Activated CD8-positive, alpha-beta memory T cell treated with anti-CD3 and anti-CD28 coated beads, Interleukin-2, amount 10 ng/mL, durations not matched to agents 7 days and 5 days (primary cell): Measurements from ENCODE around the gene UBA7. TPM values are rescaled to one million over a fixed set of nuclear protein-coding genes. Genes with fewer than 3 reads are reported as not detected.

Source experiments
- ATAC-seq: fragments of 150-1000 bp; cut with Tn5 transposase; one replicate; pipeline ENCODE4 v1.10.0; 2021; ENCODE audit warnings: moderate library complexity
- CTCF ChIA-PET: fragments of 350-600 bp; sonication (Branson Sonifier 250); formaldehyde crosslinking; loops from one replicate; lab custom pipeline; 2021; ENCODE audit warnings: antibody characterized with exemption; lab: Charles Lee
- DNase-seq: peaks from one replicate; pipeline ENCODE4 v3.0.0-alpha.2; 2020
- H3K27ac Mint-ChIP-seq: one replicate; pipeline ENCODE4 v1.8.0; 2021; ENCODE audit warnings: mild to moderate bottlenecking, mixed read lengths
- H3K27me3 Mint-ChIP-seq: one replicate; pipeline ENCODE4 v1.8.0; 2021; ENCODE audit warnings: mixed read lengths
- H3K36me3 Mint-ChIP-seq: one replicate; pipeline ENCODE4 v1.8.0; 2021; ENCODE audit warnings: mild to moderate bottlenecking, mixed read lengths
- H3K4me1 Mint-ChIP-seq: one replicate; pipeline ENCODE4 v1.8.0; 2021; ENCODE audit warnings: mixed read lengths
- H3K4me3 Mint-ChIP-seq: one replicate; pipeline ENCODE4 v1.8.0; 2021; ENCODE audit warnings: mild to moderate bottlenecking, moderate library complexity, mixed read lengths
- H3K9me3 Mint-ChIP-seq: one replicate; pipeline ENCODE4 v1.8.0; 2022; ENCODE audit warnings: low read depth, mixed read lengths
- total RNA-seq, 2 experiments: library from RNA; stranded (reverse); gene quantifications; one replicate each; pipeline ENCODE4 v1.2.3, GENCODE V29; 2021

Gene UBA7, protein sequence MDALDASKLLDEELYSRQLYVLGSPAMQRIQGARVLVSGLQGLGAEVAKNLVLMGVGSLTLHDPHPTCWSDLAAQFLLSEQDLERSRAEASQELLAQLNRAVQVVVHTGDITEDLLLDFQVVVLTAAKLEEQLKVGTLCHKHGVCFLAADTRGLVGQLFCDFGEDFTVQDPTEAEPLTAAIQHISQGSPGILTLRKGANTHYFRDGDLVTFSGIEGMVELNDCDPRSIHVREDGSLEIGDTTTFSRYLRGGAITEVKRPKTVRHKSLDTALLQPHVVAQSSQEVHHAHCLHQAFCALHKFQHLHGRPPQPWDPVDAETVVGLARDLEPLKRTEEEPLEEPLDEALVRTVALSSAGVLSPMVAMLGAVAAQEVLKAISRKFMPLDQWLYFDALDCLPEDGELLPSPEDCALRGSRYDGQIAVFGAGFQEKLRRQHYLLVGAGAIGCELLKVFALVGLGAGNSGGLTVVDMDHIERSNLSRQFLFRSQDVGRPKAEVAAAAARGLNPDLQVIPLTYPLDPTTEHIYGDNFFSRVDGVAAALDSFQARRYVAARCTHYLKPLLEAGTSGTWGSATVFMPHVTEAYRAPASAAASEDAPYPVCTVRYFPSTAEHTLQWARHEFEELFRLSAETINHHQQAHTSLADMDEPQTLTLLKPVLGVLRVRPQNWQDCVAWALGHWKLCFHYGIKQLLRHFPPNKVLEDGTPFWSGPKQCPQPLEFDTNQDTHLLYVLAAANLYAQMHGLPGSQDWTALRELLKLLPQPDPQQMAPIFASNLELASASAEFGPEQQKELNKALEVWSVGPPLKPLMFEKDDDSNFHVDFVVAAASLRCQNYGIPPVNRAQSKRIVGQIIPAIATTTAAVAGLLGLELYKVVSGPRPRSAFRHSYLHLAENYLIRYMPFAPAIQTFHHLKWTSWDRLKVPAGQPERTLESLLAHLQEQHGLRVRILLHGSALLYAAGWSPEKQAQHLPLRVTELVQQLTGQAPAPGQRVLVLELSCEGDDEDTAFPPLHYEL
- 100 to 1,000 TPM; 149 to 212 TPM for total RNA-seq

DNA sequence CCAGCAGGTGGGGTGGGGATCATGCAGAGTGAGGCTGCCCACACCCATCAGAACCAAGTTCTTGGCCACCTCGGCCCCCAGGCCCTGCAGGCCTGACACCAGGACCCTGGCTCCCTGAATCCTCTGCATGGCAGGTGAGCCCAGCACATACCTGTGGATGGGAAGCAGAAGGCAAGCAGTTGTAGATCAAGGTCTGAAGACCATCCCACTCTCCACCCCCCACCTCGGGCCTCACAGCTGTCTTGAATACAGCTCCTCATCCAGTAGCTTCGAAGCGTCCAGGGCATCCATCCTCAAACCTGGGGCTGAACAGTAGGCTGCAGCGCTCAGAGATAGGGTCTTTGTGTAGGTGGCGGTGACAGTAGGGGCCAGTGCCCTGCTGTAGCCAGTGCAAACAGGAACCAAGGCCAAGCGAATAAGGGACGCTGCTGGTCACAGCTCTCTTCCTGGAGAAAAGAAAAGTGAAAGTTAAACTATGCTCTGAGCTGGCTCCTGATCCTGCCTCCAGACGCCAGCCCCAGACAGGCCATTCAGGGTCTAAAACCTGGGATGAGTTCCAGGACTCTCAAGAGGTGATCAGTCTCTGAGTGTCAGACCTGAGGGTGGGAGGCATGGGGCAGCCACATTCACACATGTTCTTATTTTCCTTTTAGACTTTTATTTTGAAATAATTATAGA is at the start of gene UBA7:
UBA7 (minus strand) TSS at position 457 of the 678 bp plus-strand sequence; CDS start at position 291, 166 bp downstream.
- CTCF ChIA-PET, result interaction anchor here (0.8 to 15.8 kb wide), 5 partner anchors 11 to 274 kb away, joined by 3 to 261 read pairs (median 6); partner anchors contain the start of genes CDHR4, INKA1 and RBM6
- ATAC-seq (peak; percentile 95), DNase-seq (peak; percentile 68)
- peak within 1 kb of the TSS; percentile 97 for H3K27ac Mint-ChIP-seq
- no peaks in the 10 kb centered on the region for H3K9me3 Mint-ChIP-seq
- H3K4me3 Mint-ChIP-seq, result peak within 1 kb of the TSS; percentile 96
- peaks cover 16% of the 10 kb centered on the region for H3K36me3 Mint-ChIP-seq
- H3K4me1 Mint-ChIP-seq, result peaks cover 23% of the 10 kb centered on the region
- no peaks in the 10 kb centered on the region for H3K27me3 Mint-ChIP-seq

DNA sequence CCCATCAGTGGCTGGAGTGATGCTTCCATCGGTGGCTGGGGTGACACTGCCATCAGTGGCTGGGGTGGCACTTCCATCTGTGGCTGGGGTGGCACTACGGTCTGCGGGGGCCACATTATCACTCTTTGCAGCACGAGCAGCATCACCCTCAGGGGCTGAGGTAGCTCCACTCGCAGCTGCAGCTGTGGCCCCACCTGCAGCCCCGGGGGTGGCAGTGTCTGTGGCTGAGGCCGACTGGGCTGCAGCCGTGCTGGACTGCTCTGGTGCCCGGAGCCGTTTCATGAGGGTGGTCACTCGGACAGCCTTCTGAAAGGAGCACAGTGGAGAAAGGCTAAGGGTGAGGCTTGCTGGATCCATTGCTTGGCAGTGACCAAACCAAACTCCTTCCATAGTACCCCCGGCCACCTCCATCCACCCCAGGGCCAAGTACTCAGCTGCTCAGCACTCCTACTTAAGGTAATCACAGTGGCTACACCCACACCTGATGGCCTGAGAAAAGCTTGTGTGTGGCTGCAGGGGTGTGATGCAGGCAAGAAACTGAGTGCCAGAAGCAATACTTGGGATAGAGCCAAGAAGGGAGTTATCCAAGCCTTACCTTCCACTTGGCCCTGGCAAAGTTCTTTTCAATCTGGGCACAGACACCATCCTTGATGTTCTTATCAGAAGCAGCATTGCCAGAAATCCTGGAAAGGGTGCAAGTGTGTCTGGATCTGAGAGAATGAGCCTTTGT is 46.0 kb upstream of the UBA7 start:
- H3K4me1 Mint-ChIP-seq, result peaks cover 14% of the 10 kb centered on the region
- H3K9me3 Mint-ChIP-seq, result no peaks in the 10 kb centered on the region
- peaks cover 14% of the 10 kb centered on the region for H3K27me3 Mint-ChIP-seq
- ATAC-seq (no peak), DNase-seq (no peak)
- no peak overlapping the region for H3K27ac Mint-ChIP-seq
- H3K4me3 Mint-ChIP-seq, result no peak overlapping the region
- CTCF ChIA-PET, result interaction anchor here (0.7 to 1.2 kb wide), 2 partner anchors 20 to 47 kb away, joined by 3 read pairs; no protein-coding TSS in a partner anchor
- H3K36me3 Mint-ChIP-seq, result no peaks in the 10 kb centered on the region

GRCh38 chr3:49856181-49857005 is 42.6 kb upstream of the UBA7 start, which contains the start of gene TRAIP:
TRAIP (minus strand) TSS chr3:49856564; CDS start chr3:49856453, 111 bp downstream.
- ATAC-seq, result peak; percentile 98
- H3K36me3 Mint-ChIP-seq, result peaks cover 4% of the 10 kb centered on the region
- no peaks in the 10 kb centered on the region for H3K9me3 Mint-ChIP-seq
- peaks cover 22% of the 10 kb centered on the region for H3K4me1 Mint-ChIP-seq
- H3K27me3 Mint-ChIP-seq, result no peaks in the 10 kb centered on the region
- H3K27ac Mint-ChIP-seq, result peak within 1 kb of the TSS; percentile 92
- peak within 1 kb of the TSS; percentile 97 for H3K4me3 Mint-ChIP-seq
- peak; percentile 96 for DNase-seq
- CTCF ChIA-PET, result interaction anchor here (1.2 to 4.9 kb wide), 3 partner anchors 17 to 54 kb away, joined by 4 to 25 read pairs (median 14); partner anchors contain the start of gene INKA1

DNA sequence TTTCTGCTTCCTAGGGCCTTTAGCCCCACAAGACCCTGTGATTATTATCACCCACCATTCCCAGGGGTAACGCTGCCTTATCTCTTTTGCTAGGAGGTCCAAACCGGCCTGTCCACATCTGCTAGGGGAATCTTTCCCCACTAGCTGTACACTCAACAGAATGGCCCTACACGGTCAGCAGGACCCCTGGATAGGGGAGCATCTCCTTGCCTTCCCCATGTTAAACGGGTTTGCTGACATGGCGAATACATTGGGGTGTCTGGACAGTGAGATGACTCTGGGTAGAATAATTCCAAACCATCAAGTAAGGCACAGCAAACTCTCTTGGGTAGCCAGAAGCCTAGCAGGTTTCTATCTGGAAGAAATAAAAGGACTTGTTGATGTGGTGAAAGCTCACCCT is 41.9 kb upstream of the UBA7 start:
- Mint-ChIP-seq H3K27ac (peak overlapping the region; percentile 92), H3K4me1 (peaks cover 22% of the 10 kb centered on the region), H3K36me3 (peaks cover 4% of the 10 kb centered on the region), H3K9me3 (no peaks in the 10 kb centered on the region), H3K4me3 (peak overlapping the region; percentile 97), H3K27me3 (no peaks in the 10 kb centered on the region)
- DNase-seq, result no peak
- no peak for ATAC-seq
- CTCF ChIA-PET, result interaction anchor here (0.9 to 4.9 kb wide), 3 partner anchors 16 to 391 kb away, joined by 3 to 25 read pairs (median 14); partner anchors contain the start of gene INKA1

GRCh38 chr3:49845694-49846093 is 31.9 kb upstream of the UBA7 start:
- ATAC-seq (no peak), DNase-seq (no peak)
- no peaks in the 10 kb centered on the region for H3K4me1 Mint-ChIP-seq
- H3K27ac Mint-ChIP-seq, result no peak overlapping the region
- H3K27me3 Mint-ChIP-seq, result no peaks in the 10 kb centered on the region
- H3K36me3 Mint-ChIP-seq, result peaks cover 8% of the 10 kb centered on the region
- CTCF ChIA-PET, result interaction anchor here (1.1 to 1.8 kb wide), 2 partner anchors 43 to 44 kb away, joined by 3 to 4 read pairs; partner anchors contain the start of gene INKA1
- H3K9me3 Mint-ChIP-seq, result no peaks in the 10 kb centered on the region
- H3K4me3 Mint-ChIP-seq, result no peak overlapping the region

DNA sequence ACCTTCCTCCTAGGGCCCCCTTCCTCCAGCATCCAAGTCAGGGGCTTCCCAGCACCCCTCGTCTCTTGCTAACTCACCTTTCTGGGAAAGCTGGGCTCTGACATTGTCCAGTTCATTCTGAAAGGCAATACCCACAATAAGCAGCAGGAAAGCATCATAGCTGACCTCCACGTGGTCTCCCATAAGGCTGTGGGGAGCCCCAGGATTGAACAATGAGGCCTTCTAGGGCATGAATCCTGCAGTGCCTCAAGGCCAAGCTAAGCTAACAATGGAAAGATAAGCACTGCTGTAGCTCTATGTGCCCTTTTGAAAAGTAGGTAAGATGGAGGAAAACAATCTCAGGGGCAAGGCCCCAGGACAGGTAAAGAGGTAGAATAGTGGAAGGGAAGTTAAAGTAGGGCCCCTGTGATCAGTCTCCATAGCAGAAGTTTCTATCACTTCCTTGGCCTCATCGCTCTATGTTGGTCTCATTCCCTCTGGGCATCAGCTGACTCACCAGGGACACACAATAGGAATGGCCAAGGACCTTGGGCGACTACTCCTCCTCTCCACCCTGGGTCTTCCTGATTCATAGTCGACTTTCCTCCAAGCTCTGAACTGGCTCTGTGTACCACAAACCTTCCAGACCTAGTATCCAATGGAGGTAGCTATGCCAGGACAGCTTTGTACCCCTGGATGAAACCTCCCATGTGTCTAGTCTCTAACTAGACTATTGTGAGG is 30.9 kb upstream of the UBA7 start:
- Mint-ChIP-seq H3K9me3 (no peaks in the 10 kb centered on the region), H3K4me3 (no peak overlapping the region), H3K27ac (peak overlapping the region; percentile 4), H3K4me1 (no peaks in the 10 kb centered on the region), H3K36me3 (peaks cover 8% of the 10 kb centered on the region), H3K27me3 (no peaks in the 10 kb centered on the region)
- DNase-seq (no peak), ATAC-seq (no peak)
- CTCF ChIA-PET, result interaction anchor here (1.1 to 1.8 kb wide), 3 partner anchors 8 to 43 kb away, joined by 3 to 7 read pairs (median 4); partner anchors contain the start of gene INKA1

DNA sequence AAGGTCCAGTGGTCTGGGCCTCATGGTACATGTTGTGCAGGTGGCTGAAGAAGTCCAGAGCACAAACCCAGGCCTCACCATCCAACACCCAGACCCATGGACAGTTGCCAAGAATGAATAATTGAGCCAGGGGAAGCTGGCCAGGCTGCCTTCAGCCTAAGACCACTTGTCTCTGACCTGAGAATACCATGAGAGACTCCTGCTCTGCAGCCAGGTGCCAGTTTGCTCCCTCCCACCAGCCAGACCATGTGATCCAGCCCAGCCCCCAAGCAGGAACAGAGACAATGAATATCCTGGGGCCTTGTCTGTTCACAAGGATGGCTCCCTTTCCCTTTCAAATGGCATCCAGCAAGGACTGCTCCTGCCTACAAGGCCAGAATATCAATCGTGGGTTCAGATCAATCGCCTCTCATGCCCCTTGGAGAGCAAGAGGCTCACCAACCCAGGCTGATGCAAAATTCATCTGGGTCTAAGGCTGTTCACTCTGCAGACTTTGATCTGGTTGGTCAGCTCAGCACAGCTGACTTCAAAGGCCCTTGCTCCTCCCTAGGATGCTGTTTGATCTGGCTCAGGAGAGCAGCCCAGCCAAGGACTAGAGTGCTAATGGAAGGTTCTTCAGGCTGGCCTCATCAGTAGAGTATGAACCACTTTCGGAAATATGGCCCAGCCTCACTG is 29.2 kb upstream of the UBA7 start:
- no peak overlapping the region for H3K4me3 Mint-ChIP-seq
- H3K27ac Mint-ChIP-seq, result no peak overlapping the region
- no peaks in the 10 kb centered on the region for H3K9me3 Mint-ChIP-seq
- peaks cover 9% of the 10 kb centered on the region for H3K36me3 Mint-ChIP-seq
- peaks cover 1% of the 10 kb centered on the region for H3K4me1 Mint-ChIP-seq
- no peak for ATAC-seq
- DNase-seq, result no peak
- CTCF ChIA-PET, result interaction anchor here (12.1 kb wide), 1 partner anchor 37 kb away, joined by 261 read pairs; the partner anchor contains the start of genes CDHR4, INKA1 and UBA7
- no peaks in the 10 kb centered on the region for H3K27me3 Mint-ChIP-seq

GRCh38 chr3:49841806-49842205 is 28.1 kb upstream of the UBA7 start:
- Mint-ChIP-seq H3K27ac (no peak overlapping the region), H3K9me3 (no peaks in the 10 kb centered on the region), H3K4me1 (peaks cover 1% of the 10 kb centered on the region), H3K27me3 (no peaks in the 10 kb centered on the region), H3K36me3 (peaks cover 9% of the 10 kb centered on the region), H3K4me3 (no peak overlapping the region)
- DNase-seq (no peak), ATAC-seq (no peak)
- CTCF ChIA-PET, result interaction anchor here (0.6 to 12.1 kb wide), 6 partner anchors 9 to 64 kb away, joined by 3 to 261 read pairs (median 4); partner anchors contain the start of genes CDHR4, INKA1, TRAIP and UBA7

- CTCF ChIA-PET, result interaction anchor here (0.7 to 12.1 kb wide), 6 partner anchors 10 to 64 kb away, joined by 3 to 261 read pairs (median 4); partner anchors contain the start of genes CDHR4, INKA1, TRAIP and UBA7
- ATAC-seq, result peak; percentile 40
- peak; percentile 58 for DNase-seq
- Mint-ChIP-seq H3K36me3 (peaks cover 9% of the 10 kb centered on the region), H3K27me3 (no peaks in the 10 kb centered on the region), H3K4me1 (peaks cover 1% of the 10 kb centered on the region), H3K9me3 (no peaks in the 10 kb centered on the region), H3K4me3 (no peak overlapping the region), H3K27ac (no peak overlapping the region)
Measured at GRCh38 chr3:49841126-49841696, 27.5 kb upstream of the UBA7 start.

DNA sequence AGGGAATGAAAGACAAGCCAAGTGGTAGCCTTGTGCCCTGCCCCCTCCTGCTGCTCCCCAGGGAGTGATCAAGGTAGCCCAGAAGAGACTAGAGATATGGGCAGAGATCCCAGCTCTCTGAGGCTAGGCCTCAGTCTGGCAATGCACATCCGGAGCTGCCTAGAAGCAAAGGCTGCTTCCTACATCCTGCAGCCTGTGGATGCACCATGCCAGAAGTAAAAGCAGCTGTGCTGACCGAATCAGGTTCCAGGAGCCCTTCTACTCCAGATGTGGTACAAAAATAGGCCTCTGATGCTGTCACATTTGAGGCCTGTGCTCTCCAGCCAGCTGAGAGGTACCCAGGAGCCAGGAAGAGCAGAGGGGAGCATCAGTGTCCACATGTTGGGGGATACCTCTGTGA is 26.6 kb upstream of the UBA7 start:
- ATAC-seq (no peak), DNase-seq (no peak)
- Mint-ChIP-seq H3K4me1 (peaks cover 1% of the 10 kb centered on the region), H3K36me3 (peaks cover 9% of the 10 kb centered on the region), H3K4me3 (no peak overlapping the region), H3K27ac (no peak overlapping the region), H3K9me3 (no peaks in the 10 kb centered on the region), H3K27me3 (no peaks in the 10 kb centered on the region)
- CTCF ChIA-PET, result interaction anchor here (1.1 to 12.1 kb wide), 5 partner anchors 15 to 65 kb away, joined by 4 to 261 read pairs (median 24); partner anchors contain the start of genes CDHR4, INKA1, TRAIP and UBA7
